ENCODE data around the gene MX1. TPM values are rescaled to one million over a fixed set of nuclear protein-coding genes. Genes with fewer than 3 reads are reported as not detected.

The MX1 gene
- total RNA-seq, 1 donor = 33.3 TPM

DNA sequence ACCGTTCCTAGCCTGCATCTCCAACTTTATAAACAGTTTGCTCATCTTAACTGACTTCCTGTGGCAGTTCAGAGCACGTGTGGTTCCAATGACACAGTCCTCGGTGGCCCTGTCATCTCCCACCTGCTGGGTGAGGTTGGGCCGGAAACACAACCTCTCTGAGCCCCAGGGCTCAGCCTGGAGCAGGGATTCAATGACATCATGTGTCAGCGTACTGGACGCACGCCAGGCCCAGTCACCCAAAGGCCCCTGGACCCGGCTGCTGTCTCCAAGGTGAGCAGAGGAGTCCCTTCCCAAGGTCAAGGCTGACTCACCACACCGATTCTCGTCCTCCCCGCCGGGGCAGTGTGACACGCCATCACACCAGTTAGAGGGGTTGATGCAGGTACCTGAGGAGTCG, 62.0 kb downstream of the MX1 start:
- no peak for DNase-seq (ENCODE audit: insufficient read length, low spot score, missing footprints)
- H3K4me1 ChIP-seq (ENCODE audit: insufficient read depth, low read length) = peaks cover 14% of the 10 kb centered on the region
- H2AFZ ChIP-seq (ENCODE audit: low read length) = no peak overlapping the region
- H3K4me2 ChIP-seq (ENCODE audit: insufficient read depth, low read length) = no peak overlapping the region
- no peaks in the 10 kb centered on the region for H3K36me3 ChIP-seq (ENCODE audit: insufficient read depth, low read length)
- no peak for TF ChIP-seq CTCF (IDR thresholded peaks at IDR 0.05; ENCODE audit: extremely low read depth, low read depth, low read length)
- H3K9me3 ChIP-seq (ENCODE audit: low read depth, low read length) = no peaks in the 10 kb centered on the region
- no peaks in the 10 kb centered on the region for H3K79me2 ChIP-seq (ENCODE audit: insufficient read depth, low read length)
- no peaks in the 10 kb centered on the region for H4K20me1 ChIP-seq (ENCODE audit: insufficient read depth, low read length)
- no peak overlapping the region for H3K27ac ChIP-seq (ENCODE audit: low read depth, low read length)
- no peak overlapping the region for H3K4me3 ChIP-seq (ENCODE audit: insufficient read depth, low read length)
- H3K27me3 ChIP-seq (ENCODE audit: insufficient read depth, low read length) = no peaks in the 10 kb centered on the region

DNA sequence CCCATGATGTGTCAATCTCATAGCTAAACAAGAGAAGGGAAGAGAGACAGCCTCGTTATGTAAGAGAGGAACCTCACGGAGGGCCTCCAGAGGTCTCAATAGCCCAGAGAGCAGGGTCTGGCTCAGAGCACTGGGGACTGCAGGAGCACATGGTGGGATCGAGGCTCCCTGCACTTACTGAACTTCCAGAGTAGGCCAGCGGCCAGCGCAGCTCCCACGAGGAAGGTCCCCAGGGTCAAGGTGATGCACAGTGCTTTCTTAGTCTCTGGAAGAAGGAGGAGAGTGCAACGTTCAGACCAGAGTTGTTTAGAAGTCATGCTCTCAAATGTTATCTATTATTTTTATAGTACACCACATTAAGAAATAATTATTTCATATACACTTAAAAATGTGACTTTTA, 63.3 kb downstream of the MX1 start:
- H3K9me3 ChIP-seq (ENCODE audit: low read depth, low read length) = no peaks in the 10 kb centered on the region
- no peak overlapping the region for H3K4me2 ChIP-seq (ENCODE audit: insufficient read depth, low read length)
- no peak overlapping the region for H3K4me3 ChIP-seq (ENCODE audit: insufficient read depth, low read length)
- H2AFZ ChIP-seq (ENCODE audit: low read length) = no peak overlapping the region
- H3K4me1 ChIP-seq (ENCODE audit: insufficient read depth, low read length) = peaks cover 14% of the 10 kb centered on the region
- no peaks in the 10 kb centered on the region for H4K20me1 ChIP-seq (ENCODE audit: insufficient read depth, low read length)
- no peak overlapping the region for H3K27ac ChIP-seq (ENCODE audit: low read depth, low read length)
- H3K79me2 ChIP-seq (ENCODE audit: insufficient read depth, low read length) = no peaks in the 10 kb centered on the region
- DNase-seq (ENCODE audit: insufficient read length, low spot score, missing footprints) = no peak
- TF ChIP-seq CTCF (IDR thresholded peaks at IDR 0.05; ENCODE audit: extremely low read depth, low read depth, low read length) = no peak
- no peaks in the 10 kb centered on the region for H3K36me3 ChIP-seq (ENCODE audit: insufficient read depth, low read length)
- no peaks in the 10 kb centered on the region for H3K27me3 ChIP-seq (ENCODE audit: insufficient read depth, low read length)

GRCh38 chr21:41490330-41490729, 64.3 kb downstream of the MX1 start:
- Histone ChIP-seq H3K9me3 (ENCODE audit: low read depth, low read length) (no peaks in the 10 kb centered on the region), H2AFZ (ENCODE audit: low read length) (no peak overlapping the region), H3K4me1 (ENCODE audit: insufficient read depth, low read length) (peaks cover 14% of the 10 kb centered on the region), H3K79me2 (ENCODE audit: insufficient read depth, low read length) (no peaks in the 10 kb centered on the region), H3K27me3 (ENCODE audit: insufficient read depth, low read length) (no peaks in the 10 kb centered on the region), H4K20me1 (ENCODE audit: insufficient read depth, low read length) (no peaks in the 10 kb centered on the region), H3K27ac (ENCODE audit: low read depth, low read length) (no peak overlapping the region), H3K36me3 (ENCODE audit: insufficient read depth, low read length) (no peaks in the 10 kb centered on the region), H3K4me2 (ENCODE audit: insufficient read depth, low read length) (no peak overlapping the region), H3K4me3 (ENCODE audit: insufficient read depth, low read length) (no peak overlapping the region)
- no peak for TF ChIP-seq CTCF (IDR thresholded peaks at IDR 0.05; ENCODE audit: extremely low read depth, low read depth, low read length)
- no peak for DNase-seq (ENCODE audit: insufficient read length, low spot score, missing footprints)

DNA sequence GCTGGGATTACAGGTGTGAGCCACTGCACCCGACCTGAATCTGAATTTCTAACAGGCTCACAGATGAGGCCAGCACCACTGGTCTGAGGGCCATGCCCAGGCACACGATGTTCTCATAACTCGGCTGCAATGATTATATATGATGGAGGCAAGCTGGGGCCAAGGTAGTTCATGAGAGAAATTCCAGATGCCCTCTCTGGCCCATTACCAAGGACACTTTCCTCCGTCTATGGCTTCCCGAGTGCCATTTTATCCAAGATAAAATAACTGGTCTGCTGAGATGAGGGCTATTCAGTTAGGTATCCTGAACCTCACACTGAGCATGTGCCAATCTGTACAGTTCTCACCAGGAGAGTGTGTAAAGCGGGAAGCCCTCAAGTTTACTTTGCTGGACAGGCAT, 65.4 kb downstream of the MX1 start:
- H3K79me2 ChIP-seq (ENCODE audit: insufficient read depth, low read length) = no peaks in the 10 kb centered on the region
- no peak overlapping the region for H3K27ac ChIP-seq (ENCODE audit: low read depth, low read length)
- no peaks in the 10 kb centered on the region for H4K20me1 ChIP-seq (ENCODE audit: insufficient read depth, low read length)
- H3K27me3 ChIP-seq (ENCODE audit: insufficient read depth, low read length) = no peaks in the 10 kb centered on the region
- H3K4me1 ChIP-seq (ENCODE audit: insufficient read depth, low read length) = peaks cover 8% of the 10 kb centered on the region
- H3K4me3 ChIP-seq (ENCODE audit: insufficient read depth, low read length) = no peak overlapping the region
- H3K36me3 ChIP-seq (ENCODE audit: insufficient read depth, low read length) = no peaks in the 10 kb centered on the region
- no peak for DNase-seq (ENCODE audit: insufficient read length, low spot score, missing footprints)
- H3K4me2 ChIP-seq (ENCODE audit: insufficient read depth, low read length) = no peak overlapping the region
- H2AFZ ChIP-seq (ENCODE audit: low read length) = no peak overlapping the region
- no peak for TF ChIP-seq CTCF (IDR thresholded peaks at IDR 0.05; ENCODE audit: extremely low read depth, low read depth, low read length)
- no peaks in the 10 kb centered on the region for H3K9me3 ChIP-seq (ENCODE audit: low read depth, low read length)
